Endothelial cell of umbilical vein (primary cell): ENCODE measurements around the gene TGFBR3. TPM values are rescaled to one million over a fixed set of nuclear protein-coding genes. Genes with fewer than 3 reads are reported as not detected.

Experiments used
- BruUV-seq: library from RNA; stranded (reverse); fragments of 400-500 nt; replicated peaks from 2 replicates; lab custom pipeline; 2021; lab: Mats Ljungman, UMichigan
- CTCF ChIA-PET: fragments of 300-600, 350-600 bp; sonication (Branson Sonifier 250); formaldehyde crosslinking; loops from one replicate; lab custom pipeline; 2021; ENCODE audit warnings: antibody characterized with exemption, inconsistent platforms; lab: Charles Lee
- POLR2A ChIA-PET: fragments of 300-600, 350-600 bp; sonication (Branson Sonifier 250); formaldehyde crosslinking; loops from one replicate; lab custom pipeline; 2021; ENCODE audit warnings: antibody characterized with exemption, inconsistent platforms; lab: Charles Lee
- DNase-seq: peaks from one replicate; pipeline ENCODE4 v3.0.0-alpha.2; 2011; ENCODE audit warnings: low read depth, low spot score
- FAIRE-seq: peaks from 2 replicates; lab custom pipeline; 2011; peaks lifted over from hg19 to GRCh38; lab: Jason Lieb, UNC
- H2AFZ ChIP-seq: 2 replicates; pipeline ENCODE4 v1.6.0; 2012; ENCODE audit warnings: low read depth, low read length, control low read depth, inconsistent platforms
- H3K27ac ChIP-seq: 2 replicates; pipeline ENCODE4 v1.5.1; 2011; ENCODE audit warnings: low read depth, mild to moderate bottlenecking, control low read depth, low read length, moderate library complexity; ENCODE audit not compliant: insufficient read depth
- H3K27me3 ChIP-seq, 2 experiments: 2 replicates each; pipeline versions ENCODE4 v1.6.0 to v1.6.1; 2011; ENCODE audit warnings: low read length in 2 of 2, mixed read lengths in 1 of 2; ENCODE audit not compliant: control insufficient read depth in 2 of 2, insufficient read depth in 2 of 2
- H3K36me3 ChIP-seq, 2 experiments: 2 replicates in 1 of 2; 3 replicates in 1 of 2; pipeline ENCODE4 v1.5.1; 2011; ENCODE audit warnings: low read length in 2 of 2, mild to moderate bottlenecking in 1 of 2, moderate library complexity in 1 of 2; ENCODE audit not compliant: control insufficient read depth in 2 of 2, insufficient read depth in 2 of 2; ENCODE audit errors: extremely low read depth in 1 of 2
- H3K4me1 ChIP-seq: 3 replicates; pipeline ENCODE4 v1.5.1; 2011; ENCODE audit warnings: mild to moderate bottlenecking, low read length; ENCODE audit not compliant: control insufficient read depth, insufficient read depth; ENCODE audit errors: extremely low read depth
- H3K4me2 ChIP-seq: 2 replicates; pipeline ENCODE4 v1.6.1; 2011; ENCODE audit warnings: low read length, control low read depth, mixed read lengths; ENCODE audit not compliant: insufficient read depth
- H3K4me3 ChIP-seq, 3 experiments: fragments of 200-600 bp in 1 of 3; sonication (generic), shearing (Covaris generic) in 1 of 3; replicated peaks in 1 of 3; 2 replicates each; pipeline ENCODE4 v1.5.1; 2011 to 2016; ENCODE audit warnings: control low read depth in 3 of 3, low read length in 3 of 3, mild to moderate bottlenecking in 2 of 3, inconsistent platforms in 1 of 3, low read depth in 1 of 3, moderate library complexity in 1 of 3; ENCODE audit not compliant: insufficient read depth in 1 of 3
- H3K79me2 ChIP-seq: 2 replicates; pipeline ENCODE4 v1.6.0; 2012; ENCODE audit warnings: low read length, inconsistent platforms; ENCODE audit not compliant: control insufficient read depth, insufficient read depth
- H3K9ac ChIP-seq: replicated peaks from 2 replicates; pipeline ENCODE3; 2011; ENCODE audit warnings: low read length, control low read depth; ENCODE audit not compliant: insufficient read depth; ENCODE audit errors: extremely low read depth
- H3K9me1 ChIP-seq: replicated peaks from 3 replicates; pipeline ENCODE4 v1.6.0; 2011; ENCODE audit warnings: mild to moderate bottlenecking, low read length; ENCODE audit not compliant: control insufficient read depth, insufficient read depth; ENCODE audit errors: extremely low read depth
- H3K9me3 ChIP-seq: replicated peaks from 2 replicates; pipeline ENCODE4 v1.5.1; 2012; ENCODE audit warnings: low read length, inconsistent platforms; ENCODE audit not compliant: control insufficient read depth, insufficient read depth
- H4K20me1 ChIP-seq: replicated peaks from 2 replicates; pipeline ENCODE3; 2011; ENCODE audit warnings: mild to moderate bottlenecking, low read length; ENCODE audit not compliant: control insufficient read depth, insufficient read depth; ENCODE audit errors: extremely low read depth
- CTCF ChIP-seq, 2 donors: IDR thresholded peaks; 1 replicate in 1 of 2; 2 replicates in 1 of 2; pipeline ENCODE4 v1.5.1; 2011; ENCODE audit warnings: low read length in 2 of 2, mild to moderate bottlenecking in 2 of 2, moderate library complexity in 2 of 2, control low read depth in 1 of 2, inconsistent platforms in 1 of 2, low read depth in 1 of 2; ENCODE audit not compliant: insufficient read depth in 1 of 2; ENCODE audit errors: extremely low read depth in 1 of 2
- EZH2 ChIP-seq: IDR thresholded peaks from 2 replicates; pipeline ENCODE4 v1.6.1; 2012; ENCODE audit warnings: borderline replicate concordance, low read depth, mild to moderate bottlenecking, moderate library complexity, low read length, inconsistent platforms; ENCODE audit not compliant: severe bottlenecking
- FOS ChIP-seq: IDR thresholded peaks from 2 replicates; pipeline ENCODE4 v1.6.1; 2011; ENCODE audit warnings: mild to moderate bottlenecking, low read length, moderate library complexity, borderline replicate concordance; ENCODE audit not compliant: insufficient read depth
- GATA2 ChIP-seq: IDR thresholded peaks from 2 replicates; pipeline ENCODE4 v1.7.0; 2011; ENCODE audit warnings: low read depth, mild to moderate bottlenecking, moderate library complexity, mixed read lengths, low read length; ENCODE audit not compliant: insufficient read length, insufficient read depth
- JUN ChIP-seq: IDR thresholded peaks from 2 replicates; pipeline ENCODE4 v1.6.1; 2011; ENCODE audit warnings: borderline replicate concordance, low read depth; ENCODE audit not compliant: insufficient read length, insufficient read depth
- MAX ChIP-seq: IDR thresholded peaks from 2 replicates; pipeline ENCODE4 v1.6.1; 2011; ENCODE audit not compliant: insufficient read depth, insufficient read length
- MYC ChIP-seq: IDR thresholded peaks from one replicate; pipeline ENCODE4 v1.6.1; 2011; ENCODE audit warnings: mild to moderate bottlenecking, low read depth, low read length
- POLR2A ChIP-seq: IDR thresholded peaks from 2 replicates; pipeline ENCODE4 v1.6.1; 2012; ENCODE audit warnings: low read depth, mild to moderate bottlenecking, control low read depth, low read length
- POLR2AphosphoS5 ChIP-seq: IDR thresholded peaks from 2 replicates; pipeline ENCODE4 v1.6.1; 2012; ENCODE audit warnings: low read depth, mild to moderate bottlenecking, control low read depth, low read length, moderate library complexity; ENCODE audit not compliant: insufficient read depth
- dilution Hi-C: fragments of 300-500 bp; cut with MboI; formaldehyde crosslinking; loops from one replicate; pipeline ENCODE4 v1.15.0; 2019; ENCODE audit warnings: low sequenced_read_pairs; ENCODE audit not compliant: extremely low pct_ligation_motif_present
- intact Hi-C: fragments of 100-400 bp; cut with micrococcal nuclease; formaldehyde crosslinking; loops from one replicate; pipeline ENCODE4 v1.10.0; 2022
- polyA plus RNA-seq, 4 experiments: library from polyadenylated mRNA; depleted of rRNA in 3 of 4; stranded (reverse) in 3 of 4; unstranded in 1 of 4; fragments of >200 nt; gene quantifications; 2 replicates each; pipeline versions ENCODE4 v1.2.1 to v1.2.3, GENCODE V29; 2011 to 2012; ENCODE audit warnings: missing spikeins in 1 of 4
- total RNA-seq: library from RNA; stranded (reverse); gene quantifications from 2 replicates; pipeline ENCODE4 v1.2.3, GENCODE V29; 2021

Gene TGFBR3
- total and polyA plus RNA-seq, 2 donors (not counting 3 experiments of a cell fraction or from before 2014, with no cell fraction given): 8.0 to 13.4 TPM

- ChIA-PET CTCF (interaction anchor here (0.6 kb wide), 1 partner anchor 137 kb away, joined by 3 read pairs; no protein-coding TSS in a partner anchor), POLR2A (no interaction called here)
- Histone ChIP-seq H3K36me3 (no peaks in the 10 kb centered on the region), H3K27me3 (peaks cover 4 to 14% of the 10 kb centered on the region in 2 experiments), H3K27ac (no peak overlapping the region), H4K20me1 (no peaks in the 10 kb centered on the region), H3K4me3 (no peak overlapping the region), H3K9me1 (no peaks in the 10 kb centered on the region), H3K79me2 (no peaks in the 10 kb centered on the region), H3K9ac (no peak overlapping the region), H3K9me3 (no peaks in the 10 kb centered on the region), H3K4me1 (no peaks in the 10 kb centered on the region), H2AFZ (no peak overlapping the region), H3K4me2 (no peak overlapping the region)
- DNase-seq (no peak), FAIRE-seq (no peak)
- dilution Hi-C loops: no loop called here
- no TSS peak for BruUV-seq
- intact Hi-C loops: no loop called here
- TF ChIP-seq MYC (no peak), POLR2A (no peak), EZH2 (no peak), POLR2AphosphoS5 (no peak), GATA2 (no peak), JUN (no peak), CTCF (IDR thresholded peaks at IDR 0.05; ENCODE audit: extremely low read depth in 1 of 2, insufficient read depth in 1 of 2, low read depth in 1 of 2, low read length in 2 of 2) (no peak), FOS (no peak), MAX (no peak)
These were observed 230.0 kb downstream of the TGFBR3 start for GRCh38 chr1:91655912-91656449.
